ENCODE measurements around the gene CLCN6.

The CLCN6 gene

GRCh38 chr1:11888877-11889208 lies 82.9 kb downstream of the CLCN6 start:
- FAIRE-seq (no peak), DNase-seq (ENCODE audit: insufficient read length, low spot score) (no peak)

GRCh38 chr1:11891433-11892186 lies 85.6 kb downstream of the CLCN6 start:
- TF ChIP-seq CTCF (IDR thresholded peaks at IDR 0.05; ENCODE audit: insufficient read depth, missing control alignments): no peak

More at GRCh38 chr1:11888877-11889208, 82.9 kb downstream of the CLCN6 start:
- TF ChIP-seq CTCF (IDR thresholded peaks at IDR 0.05; ENCODE audit: insufficient read depth, missing control alignments): no peak

More at GRCh38 chr1:11891433-11892186, 85.6 kb downstream of the CLCN6 start:
- no peak for FAIRE-seq
- no peak for DNase-seq (ENCODE audit: insufficient read length, low spot score)
